Glomerular visceral epithelial cell (primary cell): Measurements from ENCODE around the gene HGS.

Source experiments
- DNase-seq: peaks from one replicate; pipeline ENCODE4 v3.0.0-alpha.2; 2016; ENCODE audit errors: extremely low spot score

Gene HGS

GRCh38 chr17:81683584-81684441 is at the start of gene HGS, which contains the start of gene ARL16:
Gene HGS, plus strand, starts transcription at chr17:81684011. Its CDS starts 56 bp downstream, at chr17:81684067.
Gene ARL16, minus strand, starts transcription at chr17:81683797. Its CDS starts 44 bp downstream, at chr17:81683753.
- DNase-seq, result peak; percentile 99

- DNase-seq, result no peak
These were observed 48.4 kb upstream of the HGS start for GRCh38 chr17:81635431-81635830.

DNA sequence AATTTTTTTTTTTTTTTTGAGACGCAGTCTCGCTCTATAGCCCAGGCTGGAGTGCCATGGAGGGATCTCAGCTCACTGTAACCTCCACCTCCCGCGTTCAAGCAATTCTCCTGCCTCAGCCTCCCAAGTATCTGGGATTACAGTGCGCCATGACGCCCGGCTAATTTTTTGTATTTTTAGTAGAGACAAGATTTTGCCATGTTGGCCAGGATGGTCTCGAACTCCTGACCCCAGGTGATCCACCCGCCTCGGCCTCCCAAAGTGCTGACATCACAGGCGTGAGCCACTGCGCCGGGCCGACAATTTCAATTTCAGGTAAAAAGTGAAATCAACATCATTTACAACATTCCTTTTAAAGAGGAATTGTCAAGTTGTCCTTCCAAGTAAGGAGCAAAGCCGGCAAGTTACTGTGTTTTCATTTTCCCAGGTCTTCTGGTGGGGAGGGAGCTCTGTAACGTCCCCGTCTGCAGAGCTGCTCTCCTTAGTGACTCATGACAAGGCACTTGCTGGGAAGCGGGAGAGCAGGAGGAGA is 47.8 kb upstream of the HGS start:
- no peak for DNase-seq

DNA sequence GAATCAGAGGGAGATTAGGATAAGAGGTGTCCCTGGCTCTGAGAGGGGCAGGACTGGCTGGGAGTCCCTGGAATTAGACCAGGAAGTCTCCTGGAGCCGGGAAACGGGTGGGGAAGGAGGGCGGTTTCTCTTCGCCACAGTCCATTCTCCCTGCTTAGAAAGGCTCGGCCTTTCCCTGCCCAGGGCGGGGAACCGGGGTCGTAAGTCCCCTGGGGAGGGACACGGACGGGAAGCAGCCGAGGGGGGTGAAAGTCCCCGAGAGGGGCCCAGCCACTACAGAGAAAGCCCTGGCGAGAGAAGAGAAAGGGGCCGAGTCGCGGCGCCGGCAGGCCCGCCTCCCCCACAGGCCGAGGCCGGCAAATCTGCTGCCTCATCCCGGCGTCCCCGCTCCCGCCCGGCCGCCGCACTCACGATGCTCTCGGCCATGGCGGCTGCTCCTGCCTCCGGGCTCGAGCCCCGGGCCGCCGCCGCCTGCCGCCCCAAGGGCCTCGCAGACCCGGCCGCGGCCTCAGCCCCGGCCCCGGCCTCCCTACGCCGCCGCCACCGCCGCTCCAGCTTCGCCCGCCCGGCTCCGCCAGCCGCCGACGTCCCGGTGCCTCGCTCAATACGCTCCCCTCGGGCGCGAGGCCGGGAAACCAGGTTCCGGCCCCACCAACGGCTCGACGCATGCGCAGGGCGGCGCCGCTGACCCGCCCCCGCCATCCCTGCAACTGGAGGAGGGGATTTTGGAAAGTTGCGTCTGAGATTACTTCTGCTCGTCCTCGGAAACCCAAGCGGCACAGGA is 47.1 kb upstream of the HGS start, which contains the start of the genes NPLOC4 and TSPAN10:
Gene NPLOC4, minus strand, starts transcription at position 608 of the 784 bp plus-strand sequence. Its CDS starts 182 bp downstream, at position 426.
Gene TSPAN10, plus strand, starts transcription at position 692 of the 784 bp plus-strand sequence. CDS start 5,217 bp downstream, outside the sequence.
- DNase-seq, result peak; percentile 89

DNA sequence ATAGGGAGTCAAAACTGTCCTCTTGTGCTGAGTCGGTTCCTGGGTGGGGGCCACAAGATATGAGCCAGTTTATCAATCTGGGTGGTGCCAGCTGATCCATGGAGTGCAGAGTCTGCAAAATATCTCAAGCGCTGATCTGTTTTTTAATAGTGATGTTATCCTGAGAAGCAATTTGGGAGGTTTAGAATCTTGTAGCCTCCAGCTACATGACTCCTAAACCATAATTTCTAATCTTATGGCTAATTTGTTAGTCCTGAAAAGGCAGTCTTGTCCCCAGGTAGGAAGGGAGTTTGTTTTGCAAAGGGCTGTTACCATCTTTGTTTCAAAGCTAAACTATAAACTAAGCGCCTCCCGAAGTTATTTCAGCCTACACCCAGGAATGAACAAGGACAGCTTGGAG is 45.1 kb upstream of the HGS start:
- no peak for DNase-seq

DNA sequence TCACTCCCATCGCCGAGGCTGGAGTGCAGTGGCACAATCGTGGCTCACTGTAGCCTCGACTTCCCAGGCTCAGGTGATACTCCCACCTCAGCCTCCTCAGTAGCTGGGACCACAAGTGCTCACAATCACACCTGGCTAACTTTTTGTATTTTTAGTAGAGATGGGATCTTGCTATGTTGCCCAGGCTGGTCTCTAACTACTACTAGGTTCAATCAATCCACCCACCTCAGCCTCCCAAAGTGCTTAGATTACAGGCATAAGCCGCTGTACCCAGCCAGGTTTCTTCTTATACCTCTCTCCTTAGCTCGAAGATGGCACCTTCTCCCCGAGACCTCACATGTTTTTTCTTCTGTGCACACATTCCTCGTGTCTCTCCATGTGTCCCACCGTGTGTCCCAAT is 43.8 kb upstream of the HGS start:
- DNase-seq, result no peak

DNA sequence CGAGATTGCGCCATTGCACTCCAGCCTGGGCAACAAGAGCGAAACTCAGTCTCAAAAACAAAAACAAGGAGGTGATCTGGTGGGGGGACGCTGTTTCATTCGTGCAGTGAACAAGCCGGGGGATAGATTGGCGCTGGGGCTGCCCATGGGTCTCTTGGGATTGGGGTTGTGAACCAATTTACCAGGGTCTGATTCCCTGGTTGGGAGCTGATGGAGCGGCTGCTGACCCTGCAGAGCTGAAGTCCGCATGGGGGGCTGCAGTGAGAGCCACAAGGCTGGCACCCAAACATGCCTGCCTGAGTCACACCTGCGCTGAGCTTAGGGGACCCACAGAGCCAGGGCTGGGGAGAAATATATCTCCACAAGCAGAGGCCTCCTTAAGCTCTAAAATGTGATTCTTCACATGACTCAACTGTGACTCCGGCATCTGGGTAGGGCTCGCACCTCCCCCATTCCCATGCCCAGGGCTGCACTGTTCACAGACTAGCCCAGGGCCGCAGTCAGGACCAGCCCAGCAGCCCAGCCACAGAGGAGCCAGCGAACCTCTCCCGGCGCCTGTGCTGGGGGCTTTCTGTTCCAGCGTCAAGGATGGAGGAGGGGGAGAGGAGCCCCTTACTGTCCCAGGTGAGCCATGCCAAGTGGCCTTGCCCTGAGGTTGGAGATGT is 41.9 kb upstream of the HGS start:
- DNase-seq, result peak; percentile 61

GRCh38 chr17:81644496-81644895 is 39.3 kb upstream of the HGS start:
- DNase-seq, result no peak

DNA sequence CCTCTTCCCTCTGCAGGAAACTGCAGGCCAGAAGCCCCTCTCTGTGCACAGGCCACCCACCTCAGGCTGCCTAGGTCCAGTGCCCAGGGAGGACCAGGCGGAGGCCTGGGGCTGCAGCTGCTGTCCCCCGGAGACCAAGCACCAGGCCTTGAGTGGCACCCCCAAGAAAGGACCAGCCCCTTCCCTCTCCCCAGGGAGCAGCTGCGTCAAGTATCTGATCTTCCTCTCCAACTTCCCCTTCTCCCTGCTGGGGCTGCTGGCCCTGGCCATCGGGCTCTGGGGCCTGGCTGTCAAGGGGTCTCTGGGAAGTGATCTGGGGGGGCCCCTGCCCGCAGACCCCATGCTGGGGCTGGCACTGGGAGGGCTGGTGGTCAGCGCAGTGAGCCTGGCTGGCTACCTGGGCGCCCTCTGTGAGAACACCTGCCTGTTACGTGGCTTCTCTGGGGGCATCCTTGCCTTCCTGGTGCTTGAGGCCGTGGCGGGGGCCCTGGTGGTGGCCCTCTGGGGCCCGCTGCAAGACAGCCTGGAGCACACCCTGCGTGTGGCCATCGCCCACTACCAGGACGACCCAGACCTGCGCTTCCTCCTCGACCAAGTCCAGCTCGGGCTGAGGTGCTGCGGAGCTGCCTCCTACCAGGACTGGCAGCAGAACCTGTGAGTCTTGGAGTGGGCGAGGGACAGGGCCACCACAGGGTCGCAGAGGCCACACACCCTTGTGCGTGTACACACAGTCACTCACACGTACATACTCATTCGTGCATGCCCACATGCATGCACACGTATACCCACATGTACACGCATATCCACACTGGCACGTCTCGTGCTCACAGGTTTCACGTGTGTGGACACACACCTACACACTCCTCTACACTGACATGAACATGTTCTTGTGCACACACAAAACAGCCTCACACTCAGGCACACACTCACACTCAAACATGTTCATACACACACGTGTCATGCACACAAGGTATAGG is 38.5 kb upstream of the HGS start:
- no peak for DNase-seq

- DNase-seq, result no peak
These were observed 36.8 kb upstream of the HGS start for GRCh38 chr17:81646869-81647600.

DNA sequence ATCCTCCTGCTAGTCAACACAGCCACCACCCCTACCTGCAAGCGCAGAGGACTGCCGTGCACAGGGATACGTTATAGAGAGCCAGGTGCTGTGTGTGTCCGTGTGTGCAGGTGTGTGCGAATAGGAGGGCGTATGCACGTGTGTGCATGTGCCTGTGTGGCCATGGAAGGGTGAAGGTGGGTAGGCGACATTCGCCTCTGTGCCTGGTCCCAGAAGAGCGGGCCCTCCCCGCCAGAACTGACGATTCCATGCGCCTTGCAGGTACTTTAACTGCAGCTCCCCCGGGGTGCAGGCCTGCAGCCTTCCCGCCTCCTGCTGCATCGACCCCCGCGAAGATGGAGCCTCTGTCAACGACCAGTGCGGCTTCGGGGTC is 36.2 kb upstream of the HGS start:
- DNase-seq, result no peak

DNA sequence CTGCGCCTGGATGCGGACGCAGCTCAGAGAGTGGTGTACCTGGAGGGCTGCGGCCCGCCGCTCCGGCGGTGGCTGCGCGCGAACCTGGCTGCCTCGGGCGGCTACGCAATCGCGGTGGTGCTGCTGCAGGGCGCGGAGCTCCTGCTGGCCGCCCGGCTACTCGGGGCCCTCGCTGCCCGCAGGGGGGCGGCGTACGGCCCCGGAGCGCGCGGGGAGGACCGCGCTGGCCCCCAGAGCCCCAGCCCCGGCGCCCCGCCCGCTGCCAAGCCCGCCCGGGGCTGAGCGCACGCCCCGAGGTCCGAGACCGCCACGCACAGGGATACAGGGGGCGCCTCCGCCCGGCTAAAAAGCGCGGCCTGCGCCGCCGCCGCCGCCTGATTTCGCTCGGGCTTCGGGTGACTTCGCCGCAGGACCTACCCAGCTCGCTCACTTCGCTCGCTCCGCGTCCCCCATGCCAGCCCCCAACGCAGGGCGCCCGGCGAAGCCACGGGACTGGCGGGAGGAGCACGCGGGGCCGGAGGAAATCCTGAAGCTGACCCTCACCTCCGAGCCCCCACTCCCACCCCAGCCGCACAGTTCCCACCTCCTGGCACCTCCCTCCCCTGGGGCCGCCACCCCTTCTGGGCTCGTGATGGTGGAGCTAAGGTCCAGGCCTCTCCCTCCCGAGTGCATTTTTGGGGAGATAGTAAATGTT is 35.7 kb upstream of the HGS start:
- no peak for DNase-seq

- DNase-seq, result no peak
These were observed 35.1 kb upstream of the HGS start for GRCh38 chr17:81648707-81649085.

DNA sequence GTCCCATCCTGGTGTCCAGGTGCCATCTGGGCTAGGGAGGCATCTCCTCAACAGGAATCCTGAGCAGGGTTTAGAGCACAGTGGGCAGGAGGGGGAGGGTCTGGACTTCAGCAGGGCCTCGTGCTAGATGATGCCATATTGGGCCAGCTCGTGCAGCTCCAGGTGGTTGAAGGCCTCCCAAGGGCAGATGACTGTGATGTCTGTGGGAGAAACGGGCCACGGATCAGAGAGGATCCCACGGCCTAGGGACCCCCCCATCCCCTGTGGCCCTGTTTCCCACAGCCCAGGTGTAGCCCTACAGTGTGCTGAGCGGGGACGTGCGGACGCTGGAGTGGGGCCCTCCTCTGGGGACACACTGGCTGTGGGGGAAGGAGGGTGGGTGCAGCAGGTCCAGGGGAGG is 32.9 kb upstream of the HGS start:
- DNase-seq, result no peak

- DNase-seq, result peak; percentile 94
These were observed 32.1 kb upstream of the HGS start for GRCh38 chr17:81651692-81652091.

GRCh38 chr17:81652906-81653771 is 30.7 kb upstream of the HGS start:
- no peak for DNase-seq

DNA sequence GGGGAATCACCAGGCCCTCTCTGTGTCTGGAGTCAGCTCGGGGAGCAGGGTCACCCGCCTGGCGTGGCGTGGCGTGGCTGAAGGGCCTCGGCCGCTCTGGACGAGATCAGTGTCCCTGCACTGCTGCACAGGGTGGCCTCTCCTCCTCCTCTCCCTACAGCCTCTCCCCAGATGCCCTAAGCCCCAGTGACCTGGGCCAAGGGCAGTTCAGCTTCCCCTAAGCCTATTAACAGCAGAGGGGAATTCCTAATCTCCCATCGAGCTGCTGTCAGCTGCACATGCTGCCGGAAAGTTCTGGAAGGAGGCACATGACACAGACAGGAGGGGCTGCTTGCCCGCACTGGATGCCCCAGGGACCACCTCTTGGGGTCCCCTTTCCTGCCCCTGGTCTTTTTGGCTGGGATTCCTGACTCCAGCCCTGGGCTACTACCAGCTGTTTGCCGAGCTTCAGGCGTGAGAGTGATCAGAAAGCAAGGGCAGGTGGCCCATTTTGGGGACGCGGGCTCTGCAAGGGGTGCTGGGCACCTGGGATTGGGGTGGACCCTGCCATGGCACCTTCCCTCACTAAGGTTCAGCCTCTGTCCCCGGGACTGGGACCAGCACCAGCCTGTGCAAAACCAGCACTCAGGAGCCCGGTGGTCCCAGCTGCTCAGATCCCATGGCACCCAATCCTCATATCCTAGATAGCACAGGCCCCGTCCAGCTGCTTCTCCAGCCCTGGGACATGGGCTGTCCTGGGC is 28.3 kb upstream of the HGS start:
- no peak for DNase-seq
